PC-3 (cell line): ENCODE data around the gene ZC3H14. TPM values are rescaled to one million over a fixed set of nuclear protein-coding genes. Genes with fewer than 3 reads are reported as not detected.

Experiments
- ATAC-seq: fragments of 200-7000 bp; cut with Tn5 transposase; 2 replicates; pipeline ENCODE4 v1.9.1; 2020; ENCODE audit warnings: mild to moderate bottlenecking, moderate library complexity
- BruUV-seq: library from RNA; stranded (reverse); fragments of 400-500 nt; replicated peaks from 2 replicates; lab custom pipeline; 2021; lab: Mats Ljungman, UMichigan
- CTCF ChIA-PET: fragments of 300-600 bp; sonication (Branson Sonifier 250); formaldehyde crosslinking; loops from one replicate; lab custom pipeline; 2022; ENCODE audit warnings: antibody characterized with exemption; lab: Charles Lee
- POLR2A ChIA-PET: fragments of 300-600 bp; sonication (Branson Sonifier 250); formaldehyde crosslinking; loops from one replicate; lab custom pipeline; 2022; ENCODE audit warnings: antibody characterized with exemption; ENCODE audit not compliant: unreplicated experiment; lab: Charles Lee
- DNase-seq: peaks from one replicate; pipeline ENCODE4 v3.0.0-alpha.2; 2015
- H2AFZ ChIP-seq: fragments of 300-600 bp; sonication (generic); 2 replicates; pipeline ENCODE4 v1.6.0; 2016; ENCODE audit warnings: antibody characterized with exemption, low read length
- H3F3A ChIP-seq: fragments of 300-600 bp; sonication (generic); one replicate; pipeline ENCODE4 v1.6.0; 2017; ENCODE audit warnings: antibody characterized with exemption, low read length, control low read depth, mild to moderate bottlenecking; ENCODE audit not compliant: unreplicated experiment
- H3K27ac ChIP-seq: fragments of 300-600 bp; sonication (generic); 2 replicates; pipeline ENCODE4 v1.5.1; 2016; ENCODE audit warnings: mild to moderate bottlenecking, low read length
- H3K27me3 ChIP-seq: fragments of 300-600 bp; sonication (generic); 2 replicates; pipeline ENCODE4 v1.6.1; 2016; ENCODE audit warnings: low read length, mixed read lengths
- H3K36me3 ChIP-seq: fragments of 300-600 bp; sonication (generic); 2 replicates; pipeline ENCODE4 v1.6.1; 2016; ENCODE audit warnings: low read depth, mixed run types, low read length, mixed read lengths
- H3K4me1 ChIP-seq: fragments of 300-600 bp; sonication (generic); 2 replicates; pipeline ENCODE4 v1.5.1; 2016; ENCODE audit warnings: low read length; ENCODE audit not compliant: insufficient read depth
- H3K4me2 ChIP-seq: fragments of 300-600 bp; sonication (generic); 2 replicates; pipeline ENCODE4 v1.6.0; 2016; ENCODE audit warnings: low read length
- H3K4me3 ChIP-seq: fragments of 300-600 bp; sonication (generic); 2 replicates; pipeline ENCODE4 v1.5.1; 2016; ENCODE audit warnings: mild to moderate bottlenecking, low read length, mixed read lengths
- H3K79me2 ChIP-seq: fragments of 300-600 bp; sonication (generic); 2 replicates; pipeline ENCODE4 v1.6.1; 2017; ENCODE audit warnings: low read length, mixed read lengths
- H3K9ac ChIP-seq: fragments of 300-600 bp; sonication (generic); 2 replicates; pipeline ENCODE4 v1.6.0; 2016; ENCODE audit warnings: mild to moderate bottlenecking, low read length
- H3K9me2 ChIP-seq: fragments of 300-600 bp; sonication (generic); replicated peaks from 2 replicates; pipeline ENCODE4 v1.6.1; 2016; ENCODE audit warnings: mixed run types, low read length, mixed read lengths
- H3K9me3 ChIP-seq: fragments of 300-600 bp; sonication (generic); 2 replicates; pipeline ENCODE4 v1.6.1; 2016; ENCODE audit warnings: low read length, mixed read lengths
- H4K20me1 ChIP-seq: fragments of 300-600 bp; sonication (generic); 2 replicates; pipeline ENCODE4 v1.6.1; 2016; ENCODE audit warnings: low read length, mixed read lengths
- CTCF ChIP-seq: fragments of 300-600 bp; sonication (generic); conservative IDR thresholded peaks from 2 replicates; pipeline ENCODE4 v1.5.1; 2017; ENCODE audit warnings: antibody characterized with exemption, low read depth, mild to moderate bottlenecking, low read length
- EZH2 ChIP-seq: fragments of 300-600 bp; sonication (generic); IDR thresholded peaks from one replicate; pipeline ENCODE4 v1.6.1; 2017; ENCODE audit warnings: antibody characterized with exemption, mild to moderate bottlenecking, low read length; ENCODE audit not compliant: unreplicated experiment
- EZH2phosphoT487 ChIP-seq: fragments of 300-600 bp; sonication (generic); IDR thresholded peaks from 2 replicates; pipeline ENCODE4 v1.6.1; 2018; ENCODE audit warnings: mild to moderate bottlenecking, antibody characterized with exemption, low read length, borderline replicate concordance
- intact Hi-C: fragments of 100-400 bp; cut with micrococcal nuclease; formaldehyde crosslinking; loops from 2 replicates; pipeline ENCODE4 v1.9.0; 2023
- total RNA-seq: library from RNA; depleted of rRNA; stranded (reverse); fragments of >200 nt; gene quantifications from 2 replicates; pipeline ENCODE4 v1.2.3, GENCODE V29; 2014

Gene ZC3H14
- total RNA-seq, 1 experiment from 2014 or later, result 58.2 TPM

DNA sequence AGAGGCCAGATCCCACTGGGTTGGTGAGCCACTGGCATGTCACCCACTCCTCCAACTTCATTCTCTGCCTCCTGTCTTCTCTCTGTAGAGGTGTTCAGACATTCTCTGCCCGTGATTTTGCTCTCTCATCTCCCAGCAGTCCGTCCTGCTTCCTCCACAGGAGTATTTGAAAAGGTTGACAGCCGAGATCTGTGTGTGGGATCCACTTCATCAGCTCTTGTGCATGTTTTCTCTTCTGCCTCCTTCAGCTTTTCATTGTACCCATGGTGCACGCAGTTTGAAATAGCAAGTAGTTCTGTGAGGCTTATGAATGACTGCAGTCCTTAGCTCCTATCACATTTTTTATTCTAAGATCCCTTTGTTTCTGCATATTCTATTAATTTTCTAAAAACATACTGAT is 34.8 kb downstream of the ZC3H14 start:
- Histone ChIP-seq H3K4me1 (no peaks in the 10 kb centered on the region), H3K4me2 (no peak overlapping the region), H4K20me1 (no peaks in the 10 kb centered on the region), H3K27me3 (no peaks in the 10 kb centered on the region), H3K79me2 (no peaks in the 10 kb centered on the region), H3K27ac (no peak overlapping the region), H3K9me3 (no peaks in the 10 kb centered on the region), H3K9me2 (no peaks in the 10 kb centered on the region), H3K4me3 (no peak overlapping the region), H2AFZ (no peak overlapping the region), H3K9ac (no peak overlapping the region), H3F3A (no peaks in the 10 kb centered on the region), H3K36me3 (peaks cover 58% of the 10 kb centered on the region)
- intact Hi-C loops, result no loop called here
- no peak for TF ChIP-seq EZH2
- POLR2A ChIA-PET, result no interaction called here
- DNase-seq (no peak), ATAC-seq (no peak)
- no TSS peak for BruUV-seq
- CTCF ChIA-PET, result no interaction called here

GRCh38 chr14:88598097-88598675 is 35.3 kb downstream of the ZC3H14 start:
- no TSS peak for BruUV-seq

GRCh38 chr14:88599326-88599725 is 36.5 kb downstream of the ZC3H14 start:
- Histone ChIP-seq H3K79me2 (no peaks in the 10 kb centered on the region), H3K27ac (no peak overlapping the region), H3K9ac (no peak overlapping the region), H3K27me3 (no peaks in the 10 kb centered on the region), H4K20me1 (no peaks in the 10 kb centered on the region), H3K4me2 (no peak overlapping the region), H3K4me1 (no peaks in the 10 kb centered on the region), H3K9me2 (no peaks in the 10 kb centered on the region), H3K4me3 (no peak overlapping the region), H3F3A (no peaks in the 10 kb centered on the region), H2AFZ (no peak overlapping the region), H3K9me3 (no peaks in the 10 kb centered on the region), H3K36me3 (peaks cover 66% of the 10 kb centered on the region)
- no TSS peak for BruUV-seq
- POLR2A ChIA-PET, result no interaction called here
- no peak for TF ChIP-seq EZH2
- TF ChIP-seq EZH2phosphoT487, result no peak
- TF ChIP-seq CTCF, result no peak
- DNase-seq, result no peak
- no peak for ATAC-seq
- intact Hi-C loops, result no loop called here
- CTCF ChIA-PET, result no interaction called here

More at GRCh38 chr14:88598097-88598675, 35.3 kb downstream of the ZC3H14 start:
- H3K9me2 ChIP-seq, result no peaks in the 10 kb centered on the region
- no peaks in the 10 kb centered on the region for H3K9me3 ChIP-seq
- H3K4me1 ChIP-seq, result no peaks in the 10 kb centered on the region
- no peak overlapping the region for H3K4me2 ChIP-seq
- peaks cover 63% of the 10 kb centered on the region for H3K36me3 ChIP-seq
- intact Hi-C loops, result no loop called here
- ATAC-seq, result no peak
- no peaks in the 10 kb centered on the region for H3K79me2 ChIP-seq
- H2AFZ ChIP-seq, result no peak overlapping the region
- no peak overlapping the region for H3K4me3 ChIP-seq
- POLR2A ChIA-PET, result no interaction called here
- no peaks in the 10 kb centered on the region for H3F3A ChIP-seq
- H3K9ac ChIP-seq, result no peak overlapping the region
- H3K27me3 ChIP-seq, result no peaks in the 10 kb centered on the region
- H4K20me1 ChIP-seq, result no peaks in the 10 kb centered on the region
- H3K27ac ChIP-seq, result no peak overlapping the region
- CTCF ChIA-PET, result no interaction called here
- no peak for DNase-seq
- TF ChIP-seq EZH2phosphoT487, result no peak
- no peak for TF ChIP-seq CTCF
- no peak for TF ChIP-seq EZH2
